ENCODE data around the gene COL25A1.

GRCh38 chr4:109207061-109207460 is 95.4 kb downstream of the COL25A1 start:
- TF ChIP-seq YY1 (IDR thresholded peaks at IDR 0.05) (no peak), CTCF (IDR thresholded peaks at IDR 0.05; ENCODE audit: low read depth, low read length, missing input control) (no peak), TAF1 (conservative IDR thresholded peaks at IDR 0.05) (no peak), NR2F2 (IDR thresholded peaks at IDR 0.05) (no peak), JUND (IDR thresholded peaks at IDR 0.05) (no peak), FOXA2 (IDR thresholded peaks at IDR 0.05) (no peak), ZBTB33 (IDR thresholded peaks at IDR 0.05) (no peak), RAD21 (IDR thresholded peaks at IDR 0.05) (no peak), GABPA (IDR thresholded peaks at IDR 0.05 in 1 of 2, conservative IDR thresholded peaks at IDR 0.05 in 1 of 2) (no peak), RXRA (IDR thresholded peaks at IDR 0.05) (no peak)
